GM19452 (cell line): ENCODE data around the gene NR2E1.

Experiments
- ATAC-seq: cut with Tn5 transposase; IDR thresholded peaks from one replicate; pipeline ENCODE4 v1.9.1; 2021; ENCODE audit not compliant: unreplicated experiment

NR2E1 gene

DNA sequence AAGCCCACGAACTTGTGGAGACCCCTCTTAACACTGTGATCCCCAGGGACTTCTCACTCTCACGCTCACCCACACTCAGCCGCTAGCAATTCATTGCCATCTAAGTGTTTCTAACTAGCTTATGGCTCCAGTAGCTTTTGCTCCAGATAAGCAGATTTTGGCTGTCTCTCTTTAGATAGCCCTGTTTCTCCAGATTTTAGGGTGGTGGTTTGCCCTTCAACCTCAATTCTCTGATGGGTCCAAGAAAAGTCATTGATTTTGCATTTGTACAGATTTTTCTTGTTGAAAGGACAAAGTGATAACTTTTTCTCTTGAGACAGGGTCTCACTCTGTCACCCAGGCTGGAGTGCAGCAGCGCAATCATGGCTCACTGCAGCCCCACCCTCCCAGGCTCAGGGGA, 41.2 kb downstream of the NR2E1 start:
- no peak for ATAC-seq

DNA sequence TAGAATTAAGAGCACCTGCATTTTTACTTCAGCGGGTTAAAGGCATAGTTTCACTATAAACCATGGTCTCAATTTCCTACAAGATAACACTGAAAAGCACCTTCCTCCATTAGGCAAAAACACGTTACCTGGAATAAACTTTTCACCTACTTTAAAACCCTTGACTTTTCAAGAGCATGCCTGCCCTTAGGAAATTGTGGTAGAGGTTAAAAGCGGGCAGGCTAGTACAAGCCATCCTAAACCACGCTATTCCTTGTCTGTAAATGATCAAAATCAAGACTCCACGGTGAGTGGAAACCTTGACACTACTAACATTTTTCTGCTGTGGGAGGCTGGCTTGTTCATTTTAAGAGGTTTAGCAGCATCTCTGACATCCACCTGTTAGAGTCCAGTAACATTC, 43.9 kb downstream of the NR2E1 start:
- no peak for ATAC-seq

DNA sequence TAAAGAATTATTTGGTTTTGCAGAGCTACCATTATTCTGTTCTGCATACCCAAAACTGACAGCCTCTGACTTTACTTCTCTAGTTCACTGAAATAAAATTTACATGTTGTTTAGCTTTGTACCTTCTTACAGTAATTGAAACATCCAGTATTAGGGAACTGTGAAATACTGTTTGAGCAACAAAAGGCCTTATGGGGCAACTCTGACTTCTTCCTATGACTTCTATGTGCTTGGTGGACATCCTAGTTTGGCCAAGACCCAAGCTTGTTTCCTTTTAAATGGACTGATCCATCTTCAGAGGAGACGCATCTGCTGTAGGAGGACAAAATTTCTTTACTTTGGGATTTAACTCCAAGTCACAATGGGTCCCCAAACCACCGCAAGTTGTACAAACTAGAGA, 44.7 kb downstream of the NR2E1 start:
- ATAC-seq: no peak

DNA sequence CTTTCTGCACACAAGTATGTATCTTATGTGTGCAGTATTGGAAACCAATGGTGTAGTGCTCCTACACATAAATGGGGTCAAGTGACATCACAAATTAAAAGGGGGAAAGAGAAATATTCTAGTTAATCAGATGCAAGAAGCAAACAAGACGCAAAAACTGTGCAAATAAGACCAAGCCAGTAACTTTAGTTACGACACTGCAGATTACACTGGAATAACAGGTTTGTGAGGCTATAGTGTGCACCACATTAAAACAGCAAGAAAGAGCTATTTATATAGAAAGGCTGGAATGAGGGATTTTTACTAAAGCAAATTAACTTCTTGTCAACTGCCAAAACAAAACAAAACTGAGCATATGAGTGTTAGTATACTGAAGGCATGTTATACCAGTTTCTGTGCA, 45.8 kb downstream of the NR2E1 start:
- ATAC-seq: no peak

DNA sequence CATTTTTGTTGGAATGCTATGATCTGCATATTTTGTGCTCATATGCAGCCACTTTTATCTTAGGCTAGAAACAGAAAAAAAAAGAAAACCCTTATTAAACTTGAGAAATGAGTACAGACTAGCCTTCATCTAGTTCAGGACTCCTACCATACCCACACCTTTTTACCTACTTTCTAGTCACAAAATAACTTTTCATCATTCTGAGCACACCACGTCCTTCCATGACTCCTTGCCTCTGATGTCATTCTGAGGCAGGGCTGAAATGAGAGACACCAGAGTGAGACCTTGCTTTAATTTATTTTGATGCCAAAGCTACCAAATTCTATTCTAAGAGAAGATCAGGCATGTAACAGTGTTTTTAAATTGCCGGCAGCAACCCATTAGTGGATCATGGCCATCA, 56.2 kb downstream of the NR2E1 start:
- ATAC-seq: no peak

DNA sequence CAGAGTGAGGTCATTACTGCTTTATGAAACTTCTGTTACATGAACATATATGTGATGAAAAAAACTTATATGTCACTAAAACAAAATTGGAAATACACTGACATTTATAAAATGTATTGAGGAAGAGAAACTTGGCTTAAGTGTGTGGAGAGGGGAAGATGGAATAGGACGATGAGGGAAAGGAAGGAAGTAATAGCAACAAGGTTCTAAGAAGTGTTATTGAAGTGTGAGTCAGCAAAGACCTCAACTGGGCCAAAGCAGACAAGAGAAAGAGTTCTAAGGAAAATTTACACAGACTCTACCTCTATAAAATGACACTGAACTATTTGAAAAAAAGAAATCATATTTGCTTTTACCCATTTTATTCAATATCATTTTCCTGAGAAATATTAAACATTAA, 56.7 kb downstream of the NR2E1 start:
- no peak for ATAC-seq

DNA sequence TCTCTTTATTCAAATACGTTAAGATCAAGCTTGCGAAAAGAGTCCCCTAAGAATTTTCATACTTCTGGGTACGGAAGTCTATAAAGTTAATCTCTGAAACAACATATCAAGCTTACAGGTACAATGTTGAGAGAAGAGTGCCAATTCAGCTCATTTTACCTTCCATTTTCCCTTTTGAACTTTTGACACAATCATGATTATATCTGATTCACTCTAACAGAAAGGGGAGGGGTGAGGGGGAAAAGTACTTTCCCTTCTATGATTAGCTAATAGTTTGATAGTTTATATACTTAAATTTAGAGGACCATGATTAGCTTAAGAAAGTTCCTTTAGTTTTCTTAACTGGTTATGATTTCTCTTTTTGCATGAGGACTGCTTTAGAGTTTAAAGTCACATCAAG, 61.5 kb downstream of the NR2E1 start:
- ATAC-seq: no peak

DNA sequence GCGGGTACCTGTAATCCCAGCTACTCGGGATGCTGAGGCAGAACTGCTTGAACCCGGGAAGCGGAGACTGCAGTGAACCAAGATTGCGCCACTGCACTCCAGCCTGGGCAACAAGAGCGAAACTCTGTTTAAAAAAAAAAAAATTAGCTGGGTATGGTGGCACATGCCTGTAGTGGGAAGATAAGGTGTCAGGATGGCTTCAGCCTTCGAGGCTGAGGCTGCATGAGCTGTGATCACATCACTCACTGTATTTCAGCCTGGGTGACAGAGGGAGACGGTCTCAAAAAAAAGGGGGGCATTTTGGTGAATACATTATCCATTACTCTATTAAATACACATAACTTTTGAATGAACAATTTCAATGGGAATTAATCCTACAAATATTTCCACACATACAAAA, 62.6 kb downstream of the NR2E1 start:
- no peak for ATAC-seq

DNA sequence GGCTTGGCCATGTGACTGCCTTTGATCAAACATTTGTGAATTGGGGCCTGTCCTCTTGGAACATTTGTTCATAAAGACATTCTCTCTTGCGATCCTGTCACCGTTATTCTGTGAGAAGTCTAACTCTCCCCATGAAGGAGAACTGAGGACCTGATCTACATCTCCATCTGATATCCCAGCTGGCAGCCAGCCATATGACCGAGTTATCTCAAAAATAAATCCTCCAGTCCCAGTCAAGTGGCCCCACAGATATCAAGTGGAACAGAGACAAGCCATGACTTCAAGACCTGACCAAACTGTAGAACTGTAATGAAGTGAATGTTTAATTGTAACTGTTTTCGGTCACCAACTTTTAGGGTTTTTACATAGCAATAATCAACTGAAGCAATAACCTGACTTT, 69.3 kb downstream of the NR2E1 start:
- no peak for ATAC-seq

DNA sequence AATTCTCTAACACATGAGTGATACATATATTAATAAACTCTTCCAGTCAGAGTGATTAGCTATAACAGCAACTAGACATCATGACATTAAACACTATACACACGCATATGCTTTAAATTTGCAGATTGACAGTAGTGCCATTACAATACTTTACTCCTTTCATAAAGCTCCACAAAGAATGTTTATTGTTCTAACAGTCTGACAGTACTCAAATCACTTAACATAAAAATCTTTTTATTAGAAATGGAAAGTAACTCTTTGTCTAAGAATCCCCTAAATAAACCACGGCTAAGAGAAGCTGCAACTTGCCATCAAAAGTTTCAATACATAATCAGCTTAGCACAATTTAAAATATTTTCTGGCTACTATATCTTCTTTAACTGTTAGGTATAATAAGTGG, 71.0 kb downstream of the NR2E1 start:
- no peak for ATAC-seq

DNA sequence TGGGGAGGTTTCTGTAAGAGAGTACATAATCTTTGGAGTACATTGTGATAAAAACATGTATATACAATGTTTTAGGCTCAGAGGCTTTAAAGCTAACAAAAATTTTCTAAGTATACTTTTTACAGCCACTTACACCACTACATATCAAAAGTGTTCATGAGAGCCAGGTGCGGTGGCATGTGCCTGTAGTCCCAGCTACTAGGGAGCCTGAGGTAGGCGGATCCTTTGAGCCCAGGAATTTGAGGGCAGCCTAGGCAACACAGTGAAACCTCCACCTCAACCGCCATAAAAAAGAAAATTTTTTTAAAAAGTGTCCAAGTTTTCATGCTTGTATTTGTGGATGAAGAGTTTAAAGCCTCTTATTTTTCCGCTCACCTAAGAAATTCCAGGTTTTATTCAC, 72.5 kb downstream of the NR2E1 start:
- ATAC-seq: no peak
